AG04449 (cell line): Measurements from ENCODE around the gene CALCR.

Source experiments
- CTCF ChIA-PET: fragments of 350-600 bp; formaldehyde crosslinking; extraction: SDS; loops from one replicate; lab custom pipeline; 2021; ENCODE audit warnings: antibody characterized with exemption; lab: Yijun Ruan, JAX
- POLR2A ChIA-PET: fragments of 400-600, 350-600 bp; formaldehyde crosslinking; extraction: SDS; loops from one replicate; lab custom pipeline; 2020; ENCODE audit warnings: antibody characterized with exemption, inconsistent platforms; lab: Yijun Ruan, JAX
- DNase-seq: peaks from one replicate; pipeline ENCODE4 v3.0.0-alpha.2; 2010; ENCODE audit warnings: low read depth, low spot score
- H3K4me3 ChIP-seq: 2 replicates; pipeline ENCODE4 v1.5.1; 2011; ENCODE audit warnings: low read depth, mild to moderate bottlenecking, control low read depth, low read length
- CTCF ChIP-seq: IDR thresholded peaks from one replicate; pipeline ENCODE4 v1.5.1; 2011; ENCODE audit warnings: mild to moderate bottlenecking, moderate library complexity, low read length, control low read depth, inconsistent platforms; ENCODE audit not compliant: insufficient read depth; ENCODE audit errors: missing control alignments

CALCR gene

GRCh38 chr7:93551063-93551895, 23.2 kb downstream of the CALCR start:
- POLR2A ChIA-PET, result no interaction called here
- H3K4me3 ChIP-seq, result no peak overlapping the region
- peak; percentile 38 for TF ChIP-seq CTCF
- CTCF ChIA-PET, result interaction anchor here (0.7 to 7.9 kb wide), 26 partner anchors 8 to 459 kb away, joined by 3 to 265 read pairs (median 5); partner anchors contain the start of gene VPS50
- peak; percentile 23 for DNase-seq

GRCh38 chr7:93547716-93548115, 26.8 kb downstream of the CALCR start:
- POLR2A ChIA-PET, result no interaction called here
- CTCF ChIA-PET, result interaction anchor here (7.9 kb wide), 1 partner anchor 302 kb away, joined by 265 read pairs; no protein-coding TSS in a partner anchor
- H3K4me3 ChIP-seq, result no peak overlapping the region
- DNase-seq, result no peak
- no peak for TF ChIP-seq CTCF

GRCh38 chr7:93544691-93545090, 29.8 kb downstream of the CALCR start:
- ChIA-PET CTCF (interaction anchor here (0.6 kb wide), 1 partner anchor 298 kb away, joined by 3 read pairs; no protein-coding TSS in a partner anchor), POLR2A (no interaction called here)
- no peak overlapping the region for H3K4me3 ChIP-seq
- DNase-seq, result no peak
- no peak for TF ChIP-seq CTCF

GRCh38 chr7:93538061-93538460, 36.5 kb downstream of the CALCR start:
- ChIA-PET POLR2A (no interaction called here), CTCF (interaction anchor here (0.9 kb wide), 1 partner anchor 13 kb away, joined by 5 read pairs; no protein-coding TSS in a partner anchor)
- no peak for TF ChIP-seq CTCF
- H3K4me3 ChIP-seq, result no peak overlapping the region
- DNase-seq, result no peak

GRCh38 chr7:93535616-93536015, 38.9 kb downstream of the CALCR start:
- no peak for TF ChIP-seq CTCF
- ChIA-PET CTCF (interaction anchor here (2.3 kb wide), 1 partner anchor 14 kb away, joined by 7 read pairs; no protein-coding TSS in a partner anchor), POLR2A (no interaction called here)
- H3K4me3 ChIP-seq, result no peak overlapping the region
- DNase-seq, result no peak

- TF ChIP-seq CTCF, result no peak
- CTCF ChIA-PET, result no interaction called here
- no peak overlapping the region for H3K4me3 ChIP-seq
- DNase-seq, result no peak
- POLR2A ChIA-PET, result no interaction called here
These were observed 43.8 kb downstream of the CALCR start for GRCh38 chr7:93530701-93531100.
